NCI-H69 (cell line): ENCODE data around the gene IYD.
"Not testable (repeated sequence)": the region's sequence is repeated elsewhere in the genome, so short reads cannot be mapped to it uniquely, and the experiment has no call there.

Experiments used
- DNase-seq: peaks from one replicate; lab custom pipeline; 2025; lab: John Stamatoyannopoulos, UW

The IYD gene

DNA sequence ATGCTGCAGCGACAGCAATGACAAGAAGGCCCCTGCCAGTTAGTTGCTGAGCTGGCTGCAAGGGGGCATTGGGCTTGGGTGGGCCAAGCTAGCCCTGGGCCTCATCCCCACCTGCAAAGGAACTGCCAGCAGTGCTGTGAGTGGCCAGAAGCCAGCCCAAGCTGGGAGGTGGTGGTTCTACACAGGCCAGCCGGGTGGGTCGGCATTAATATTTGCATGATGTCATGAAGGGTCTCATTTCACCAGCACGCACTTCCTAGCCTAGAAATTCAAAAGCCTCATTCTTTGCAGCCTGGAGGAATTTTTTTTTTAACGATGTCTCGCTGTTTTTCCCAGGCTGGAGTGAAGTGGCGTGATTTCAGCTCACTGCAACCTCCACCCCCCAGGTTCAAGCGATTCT is 62.0 kb downstream of the IYD start:
- no peak for DNase-seq

DNA sequence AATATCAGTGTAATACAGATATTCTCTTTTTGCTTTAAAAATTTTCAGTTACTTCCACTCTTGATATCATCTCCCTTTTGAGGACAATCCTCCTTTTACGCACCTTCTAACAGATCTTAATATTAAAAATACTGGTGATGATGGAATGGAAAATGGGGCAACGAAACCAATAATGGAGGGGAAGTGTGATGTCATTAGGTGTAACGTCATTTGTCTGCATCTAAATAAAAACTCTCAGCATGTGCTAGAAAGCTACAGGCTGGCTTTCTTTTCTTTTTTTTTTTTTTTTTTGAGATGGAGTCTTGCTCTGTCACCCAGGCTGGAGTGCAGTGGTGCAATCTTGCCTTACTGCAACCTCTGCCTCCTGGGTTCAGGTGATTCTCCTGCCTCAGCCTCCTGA is 66.5 kb downstream of the IYD start:
- DNase-seq, result no peak

DNA sequence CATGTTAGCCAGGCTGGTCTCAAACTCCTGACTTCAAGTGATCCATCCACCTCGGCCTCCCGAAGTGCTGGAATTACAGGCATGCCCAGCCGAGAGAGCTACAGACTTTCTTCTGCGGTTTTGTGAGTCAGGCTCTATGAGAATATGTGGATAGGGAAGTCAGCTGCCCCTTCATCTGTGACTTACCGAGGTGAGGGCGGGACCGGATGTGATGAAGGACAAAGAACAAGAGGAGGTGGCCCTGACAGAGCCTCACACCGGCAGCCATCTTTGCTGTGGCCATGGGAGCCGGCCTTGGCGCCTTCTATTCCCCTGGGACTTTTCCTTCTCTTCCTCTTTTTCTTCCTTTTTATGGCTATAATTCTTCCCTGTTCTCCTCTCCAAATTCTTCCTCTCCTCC is 67.0 kb downstream of the IYD start:
- DNase-seq, result no peak

DNA sequence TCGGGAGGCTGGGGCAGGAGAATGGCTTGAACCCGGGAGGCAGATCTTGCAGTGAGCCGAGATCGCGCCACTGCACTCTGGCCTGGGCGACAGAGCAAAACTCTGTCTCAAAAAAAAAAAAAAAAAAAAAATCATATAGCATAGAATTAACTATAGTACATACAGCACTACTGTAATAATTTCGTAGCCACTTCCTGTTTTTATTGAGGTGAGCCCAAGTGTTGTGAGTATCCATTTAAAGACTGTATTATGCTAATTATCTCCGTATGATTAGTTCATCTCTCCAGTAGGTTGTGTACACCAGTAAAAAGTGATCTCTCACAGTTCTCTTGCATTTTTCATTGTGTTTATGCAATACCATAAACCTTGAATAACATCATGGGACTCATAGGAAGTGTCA is 70.6 kb downstream of the IYD start:
- no peak for DNase-seq

DNA sequence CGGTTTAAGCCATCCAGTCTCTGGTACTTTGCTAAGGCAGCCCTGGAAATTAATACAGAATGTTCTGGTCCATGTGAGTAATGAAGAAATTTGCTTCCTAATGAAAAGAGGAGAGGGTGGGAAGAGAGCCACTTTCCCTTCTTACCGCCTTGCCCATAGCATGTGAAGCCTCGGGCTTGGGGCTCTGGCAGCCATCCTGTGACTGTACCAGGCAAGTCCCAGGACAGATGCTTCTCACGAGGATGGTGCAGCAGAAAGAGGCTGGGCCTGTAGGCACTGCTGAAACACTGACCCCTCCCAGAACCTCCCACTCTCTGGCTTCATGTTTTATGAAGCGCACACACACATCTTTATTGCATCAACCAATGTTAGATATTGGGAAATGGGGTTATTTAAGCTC is 74.8 kb downstream of the IYD start:
- no peak for DNase-seq

- no peak for DNase-seq
These were observed 75.5 kb downstream of the IYD start for GRCh38 chr6:150444308-150444707.

DNA sequence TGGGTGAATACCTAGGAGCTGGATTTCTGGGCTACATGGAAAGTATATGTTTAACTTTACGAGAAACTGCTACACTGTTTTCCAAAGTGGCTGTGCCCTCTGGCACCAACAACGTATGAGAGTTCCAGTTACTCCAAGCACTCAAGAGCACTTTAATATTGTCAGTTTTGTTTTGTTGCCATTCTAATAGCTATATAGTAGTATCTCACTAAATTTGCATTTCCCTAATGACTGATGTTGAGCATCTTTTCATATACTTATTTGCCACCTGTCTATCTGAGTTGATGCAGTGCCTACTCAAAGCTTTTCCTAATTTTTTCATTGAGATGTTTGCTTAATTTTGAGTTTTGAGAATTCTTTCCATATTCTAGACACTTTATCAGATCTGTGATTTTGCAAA is 76.7 kb downstream of the IYD start:
- no peak for DNase-seq

DNA sequence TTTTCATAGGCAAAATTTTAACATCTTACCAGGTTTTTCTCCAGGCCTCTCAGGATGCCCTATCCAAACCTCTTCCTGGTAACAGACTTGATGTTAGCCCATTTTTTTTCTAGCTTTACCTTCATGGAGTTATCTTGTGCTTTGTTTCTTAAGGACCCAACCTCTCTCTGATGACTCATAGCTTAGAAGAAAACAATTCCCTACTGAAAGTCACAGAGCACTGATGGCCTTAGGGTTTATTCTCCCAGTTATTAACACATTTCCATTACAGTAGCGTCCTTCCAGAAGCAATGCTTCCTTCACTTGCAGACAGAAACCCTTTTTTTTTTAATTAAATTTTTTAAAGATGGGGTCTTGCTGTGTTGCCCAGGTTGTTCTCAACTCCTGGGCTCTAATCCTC is 79.4 kb downstream of the IYD start:
- DNase-seq, result no peak

- DNase-seq, result not testable (repeated sequence)
These were observed 80.2 kb downstream of the IYD start for GRCh38 chr6:150449055-150449454.

DNA sequence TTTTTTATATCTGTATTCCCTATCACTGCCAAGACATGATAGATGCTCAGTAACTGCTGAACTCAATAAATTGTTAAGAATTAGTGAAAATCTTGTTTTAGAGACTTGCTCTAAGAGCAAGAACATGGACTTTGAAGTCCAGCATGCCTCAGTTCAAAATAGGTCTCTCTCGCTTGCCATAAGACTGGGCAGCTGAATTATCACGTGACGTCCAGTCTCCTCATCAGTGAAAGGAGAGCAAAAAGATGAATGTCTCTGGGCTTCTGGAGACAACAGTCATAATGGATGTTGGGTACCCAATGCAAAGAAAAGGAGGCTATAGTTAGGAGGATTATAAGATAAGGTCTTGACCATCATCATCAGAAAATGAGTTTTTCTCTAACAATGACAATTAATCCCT is 82.1 kb downstream of the IYD start:
- no peak for DNase-seq

- DNase-seq, result no peak
These were observed 83.1 kb downstream of the IYD start for GRCh38 chr6:150451807-150452427.

GRCh38 chr6:150452428-150453243 is 83.8 kb downstream of the IYD start:
- DNase-seq, result no peak

GRCh38 chr6:150453357-150453756 is 84.5 kb downstream of the IYD start:
- DNase-seq, result no peak
